ENCODE results near the gene NHLRC4. TPM values are rescaled to one million over a fixed set of nuclear protein-coding genes. Genes with fewer than 3 reads are reported as not detected.

NHLRC4 gene
- total and polyA plus RNA-seq, 7 donors: 0.06 to 0.39 (median 0.27) TPM; not detected in 1

- WGBS, 3 donors: 91 to 93% (median 91%) methylated on average over 13 of the region's 13 CpGs
These were observed 46.0 kb upstream of the NHLRC4 start for GRCh38 chr16:520847-521246.

GRCh38 chr16:521381-522210 lies 45.2 kb upstream of the NHLRC4 start:
- ATAC-seq (no peak), DNase-seq (no peak)
- H3K4me1 ChIP-seq: peaks cover 18% of the 10 kb centered on the region
- H3K4me3 ChIP-seq: no peak overlapping the region
- no peak for TF ChIP-seq CTCF (IDR thresholded peaks at IDR 0.05)
- intact Hi-C loops (cut with DNase I): no loop called here
- WGBS, 3 donors: 75 to 82% (median 80%) methylated on average over 32 to 34 of the region's 34 CpGs
- H3K27me3 ChIP-seq (ENCODE audit: insufficient read depth in 3 of 3, low read length in 2 of 3): no peaks in the 10 kb centered on the region
- H3K9me3 ChIP-seq: no peaks in the 10 kb centered on the region
- H3K27ac ChIP-seq: no peak overlapping the region
- peaks cover 0 to 45% of the 10 kb centered on the region in 2 donors for H3K36me3 ChIP-seq (ENCODE audit: insufficient read depth in 1 of 2, low read depth in 1 of 2)

More at GRCh38 chr16:520847-521246, 46.0 kb upstream of the NHLRC4 start:
- no peaks in the 10 kb centered on the region for H3K27me3 ChIP-seq (ENCODE audit: insufficient read depth in 3 of 3, low read length in 2 of 3)
- no peak overlapping the region for H3K27ac ChIP-seq
- no peak for DNase-seq
- intact Hi-C loops (cut with DNase I): no loop called here
- no peak for ATAC-seq
- H3K4me1 ChIP-seq: peaks cover 11% of the 10 kb centered on the region
- peaks cover 0 to 52% of the 10 kb centered on the region in 2 donors for H3K36me3 ChIP-seq (ENCODE audit: insufficient read depth in 1 of 2, low read depth in 1 of 2)
- no peaks in the 10 kb centered on the region for H3K9me3 ChIP-seq
- H3K4me3 ChIP-seq: no peak overlapping the region
- TF ChIP-seq CTCF (IDR thresholded peaks at IDR 0.05): no peak

GRCh38 chr16:522320-523096 lies 44.3 kb upstream of the NHLRC4 start:
- no peak for TF ChIP-seq CTCF (IDR thresholded peaks at IDR 0.05)
- peaks cover 0 to 36% of the 10 kb centered on the region in 2 donors for H3K36me3 ChIP-seq (ENCODE audit: insufficient read depth in 1 of 2, low read depth in 1 of 2)
- ATAC-seq (no peak), DNase-seq (no peak)
- H3K27ac ChIP-seq: no peak overlapping the region
- H3K27me3 ChIP-seq (ENCODE audit: insufficient read depth in 3 of 3, low read length in 2 of 3): no peaks in the 10 kb centered on the region
- H3K4me1 ChIP-seq: peaks cover 18% of the 10 kb centered on the region
- intact Hi-C loops (cut with DNase I): no loop called here
- WGBS, 3 donors: 61 to 66% (median 66%) methylated on average over 23 of the region's 23 CpGs
- H3K4me3 ChIP-seq: no peak overlapping the region
- H3K9me3 ChIP-seq: no peaks in the 10 kb centered on the region

GRCh38 chr16:523097-523741 lies 43.6 kb upstream of the NHLRC4 start:
- intact Hi-C loops (cut with DNase I): no loop called here
- WGBS, 3 donors: 89 to 91% (median 90%) methylated on average over 22 of the region's 22 CpGs
- ATAC-seq: no peak
- no peak for DNase-seq
- TF ChIP-seq CTCF (IDR thresholded peaks at IDR 0.05): no peak
- Histone ChIP-seq H3K4me3 (no peak overlapping the region), H3K27me3 (ENCODE audit: insufficient read depth in 3 of 3, low read length in 2 of 3) (no peaks in the 10 kb centered on the region), H3K27ac (no peak overlapping the region), H3K9me3 (no peaks in the 10 kb centered on the region), H3K36me3 (ENCODE audit: insufficient read depth in 1 of 2, low read depth in 1 of 2) (peaks cover 0 to 36% of the 10 kb centered on the region in 2 donors), H3K4me1 (peaks cover 18% of the 10 kb centered on the region)

Data from psoas muscle (tissue), 8 donors.